Measurements from ENCODE around the gene KLHL17.

The KLHL17 gene

GRCh38 chr1:914891-915280 lies 45.5 kb upstream of the KLHL17 start:
- no peak for TF ChIP-seq CTCF (IDR thresholded peaks at IDR 0.05)

- no peak for TF ChIP-seq CTCF (IDR thresholded peaks at IDR 0.05)
Observed at GRCh38 chr1:915295-916172, 44.9 kb upstream of the KLHL17 start.

- no peak for TF ChIP-seq CTCF (IDR thresholded peaks at IDR 0.05)
Observed at GRCh38 chr1:916173-917075, 44.0 kb upstream of the KLHL17 start.

GRCh38 chr1:917076-917459 lies 43.3 kb upstream of the KLHL17 start:
- no peak for TF ChIP-seq CTCF (IDR thresholded peaks at IDR 0.05)

GRCh38 chr1:917466-918091 lies 42.8 kb upstream of the KLHL17 start:
- TF ChIP-seq CTCF (IDR thresholded peaks at IDR 0.05): no peak

- TF ChIP-seq CTCF (IDR thresholded peaks at IDR 0.05): no peak
Observed at GRCh38 chr1:918353-918752, 42.0 kb upstream of the KLHL17 start.

- no peak for TF ChIP-seq CTCF (IDR thresholded peaks at IDR 0.05)
Observed at GRCh38 chr1:918843-919242, 41.5 kb upstream of the KLHL17 start.

Measured in LNCAP (cell line).